ENCODE measurements around the gene CC2D1A. TPM values are rescaled to one million over a fixed set of nuclear protein-coding genes. Genes with fewer than 3 reads are reported as not detected.

CC2D1A gene
- total RNA-seq, 1 donor from 2014 or later = 35.2 TPM

GRCh38 chr19:13960863-13961784, 55.1 kb downstream of the CC2D1A start:
- H3K4me3 Mint-ChIP-seq (ENCODE audit: unreplicated experiment) = no peak overlapping the region
- DNase-seq (ENCODE audit: low spot score) = no peak

GRCh38 chr19:13961826-13962698, 56.1 kb downstream of the CC2D1A start:
- H3K4me3 Mint-ChIP-seq (ENCODE audit: unreplicated experiment) = no peak overlapping the region
- peaks cover 12% of the 10 kb centered on the region for H3K36me3 Mint-ChIP-seq (ENCODE audit: low read depth)
- no peaks in the 10 kb centered on the region for H3K27me3 Mint-ChIP-seq (ENCODE audit: low read depth)
- no peak overlapping the region for H3K27ac Mint-ChIP-seq (ENCODE audit: unreplicated experiment)
- no peaks in the 10 kb centered on the region for H3K9me3 Mint-ChIP-seq (ENCODE audit: low read depth)
- no peak for DNase-seq (ENCODE audit: low spot score)
- H3K4me1 Mint-ChIP-seq (ENCODE audit: low read depth) = peaks cover 2% of the 10 kb centered on the region
- TF ChIP-seq CTCF (IDR thresholded peaks at IDR 0.05) = no peak

More at GRCh38 chr19:13960863-13961784, 55.1 kb downstream of the CC2D1A start:
- peaks cover 2% of the 10 kb centered on the region for H3K4me1 Mint-ChIP-seq (ENCODE audit: low read depth)
- H3K36me3 Mint-ChIP-seq (ENCODE audit: low read depth) = peaks cover 14% of the 10 kb centered on the region
- H3K9me3 Mint-ChIP-seq (ENCODE audit: low read depth) = no peaks in the 10 kb centered on the region
- TF ChIP-seq CTCF (IDR thresholded peaks at IDR 0.05) = peak; percentile 15
- H3K27me3 Mint-ChIP-seq (ENCODE audit: low read depth) = no peaks in the 10 kb centered on the region
- H3K27ac Mint-ChIP-seq (ENCODE audit: unreplicated experiment) = no peak overlapping the region

GRCh38 chr19:13962699-13963602, 57.0 kb downstream of the CC2D1A start:
- Mint-ChIP-seq H3K36me3 (ENCODE audit: low read depth) (peaks cover 12% of the 10 kb centered on the region), H3K4me1 (ENCODE audit: low read depth) (peaks cover 2% of the 10 kb centered on the region), H3K9me3 (ENCODE audit: low read depth) (no peaks in the 10 kb centered on the region), H3K27me3 (ENCODE audit: low read depth) (no peaks in the 10 kb centered on the region), H3K27ac (ENCODE audit: unreplicated experiment) (no peak overlapping the region), H3K4me3 (ENCODE audit: unreplicated experiment) (no peak overlapping the region)
- TF ChIP-seq CTCF (IDR thresholded peaks at IDR 0.05) = no peak
- peak; percentile 93 for DNase-seq (ENCODE audit: low spot score)

- TF ChIP-seq CTCF (IDR thresholded peaks at IDR 0.05) = no peak
- H3K36me3 Mint-ChIP-seq (ENCODE audit: low read depth) = peaks cover 9% of the 10 kb centered on the region
- H3K27me3 Mint-ChIP-seq (ENCODE audit: low read depth) = no peaks in the 10 kb centered on the region
- H3K4me3 Mint-ChIP-seq (ENCODE audit: unreplicated experiment) = no peak overlapping the region
- no peaks in the 10 kb centered on the region for H3K9me3 Mint-ChIP-seq (ENCODE audit: low read depth)
- peaks cover 2% of the 10 kb centered on the region for H3K4me1 Mint-ChIP-seq (ENCODE audit: low read depth)
- no peak for DNase-seq (ENCODE audit: low spot score)
- H3K27ac Mint-ChIP-seq (ENCODE audit: unreplicated experiment) = no peak overlapping the region
Observed at GRCh38 chr19:13963603-13964105, 57.7 kb downstream of the CC2D1A start.
